HG03196 (cell line): ENCODE measurements around the gene TANGO2.

Experiments used
- ATAC-seq: cut with Tn5 transposase; IDR thresholded peaks from one replicate; pipeline ENCODE4 v1.9.1; 2021; ENCODE audit not compliant: unreplicated experiment

TANGO2 gene

GRCh38 chr22:20024650-20025397 lies 3.9 kb downstream of the TANGO2 start:
- no peak for ATAC-seq

- no peak for ATAC-seq
These were observed 4.7 kb downstream of the TANGO2 start for GRCh38 chr22:20025401-20026203.

GRCh38 chr22:20026204-20026908 lies 5.4 kb downstream of the TANGO2 start:
- ATAC-seq = no peak

GRCh38 chr22:20026996-20027601 lies 6.2 kb downstream of the TANGO2 start:
- no peak for ATAC-seq

- ATAC-seq = no peak
These were observed 7.3 kb downstream of the TANGO2 start for GRCh38 chr22:20027966-20028854.

- ATAC-seq = no peak
These were observed 8.1 kb downstream of the TANGO2 start for GRCh38 chr22:20028855-20029549.

GRCh38 chr22:20029550-20030225 lies 8.8 kb downstream of the TANGO2 start:
- ATAC-seq = no peak

GRCh38 chr22:20031732-20032406 lies 11.0 kb downstream of the TANGO2 start:
- no peak for ATAC-seq

GRCh38 chr22:20032407-20032991 lies 11.6 kb downstream of the TANGO2 start:
- ATAC-seq = no peak

- no peak for ATAC-seq
These were observed 12.3 kb downstream of the TANGO2 start for GRCh38 chr22:20033045-20033706.

- no peak for ATAC-seq
These were observed 13.2 kb downstream of the TANGO2 start for GRCh38 chr22:20034143-20034542.

- no peak for ATAC-seq
These were observed 14.6 kb downstream of the TANGO2 start for GRCh38 chr22:20035375-20036083.

GRCh38 chr22:20036084-20036482 lies 15.2 kb downstream of the TANGO2 start:
- no peak for ATAC-seq

GRCh38 chr22:20036535-20037392 lies 15.9 kb downstream of the TANGO2 start:
- no peak for ATAC-seq

GRCh38 chr22:20037419-20037818 lies 16.5 kb downstream of the TANGO2 start:
- ATAC-seq = no peak

GRCh38 chr22:20038574-20038973 lies 17.7 kb downstream of the TANGO2 start:
- ATAC-seq = no peak
